ENCODE results near the gene ALOXE3.

ALOXE3 gene

GRCh38 chr17:8153957-8154607 lies 35.8 kb upstream of the ALOXE3 start:
- no peak for DNase-seq

- no peak for DNase-seq
Measured at GRCh38 chr17:8153525-8153956, 35.2 kb upstream of the ALOXE3 start.

- no peak for DNase-seq
Measured at GRCh38 chr17:8153031-8153451, 34.7 kb upstream of the ALOXE3 start.

GRCh38 chr17:8152112-8152775 lies 33.9 kb upstream of the ALOXE3 start, which contains the start of gene PER1:
Gene PER1 (minus strand): TSS chr17:8152404. CDS start chr17:8150706, 1,698 bp downstream.
- DNase-seq = peak; percentile 82 to 87

- no peak for DNase-seq
Measured at GRCh38 chr17:8151641-8152111, 33.4 kb upstream of the ALOXE3 start.

- DNase-seq = peak; percentile 70 to 78
Measured at GRCh38 chr17:8151120-8151640, 32.9 kb upstream of the ALOXE3 start.

- DNase-seq = no peak
Measured at GRCh38 chr17:8150194-8151119, 32.1 kb upstream of the ALOXE3 start.

GRCh38 chr17:8149419-8150193 lies 31.3 kb upstream of the ALOXE3 start:
- no peak for DNase-seq

GRCh38 chr17:8148560-8148959 lies 30.2 kb upstream of the ALOXE3 start:
- DNase-seq = no peak

GRCh38 chr17:8147805-8148404 lies 29.6 kb upstream of the ALOXE3 start:
- DNase-seq = no peak

- DNase-seq = no peak
Measured at GRCh38 chr17:8147141-8147804, 29.0 kb upstream of the ALOXE3 start.

- no peak for DNase-seq
Measured at GRCh38 chr17:8146381-8147140, 28.2 kb upstream of the ALOXE3 start.

GRCh38 chr17:8145811-8146210 lies 27.5 kb upstream of the ALOXE3 start:
- no peak for DNase-seq

- DNase-seq = no peak
Measured at GRCh38 chr17:8144401-8145231, 26.3 kb upstream of the ALOXE3 start.

- no peak for DNase-seq
Measured at GRCh38 chr17:8143581-8144400, 25.5 kb upstream of the ALOXE3 start.

- no peak for DNase-seq
Measured at GRCh38 chr17:8142887-8143580, 24.7 kb upstream of the ALOXE3 start.

GRCh38 chr17:8142158-8142886 lies 24.0 kb upstream of the ALOXE3 start:
- DNase-seq = no peak
